Brain microvascular endothelial cell (primary cell): ENCODE measurements around the gene PHF13.

Experiments used
- DNase-seq: peaks from one replicate; pipeline ENCODE4 v3.0.0-alpha.2; 2020
- H3K27ac ChIP-seq: fragments of 250-450 bp; sonication (Bioruptor Pico); 2 replicates; pipeline ENCODE4 v1.5.1; 2020; ENCODE audit warnings: mild to moderate bottlenecking, moderate library complexity
- H3K27me3 ChIP-seq: fragments of 250-450 bp; sonication (Bioruptor Pico); replicated peaks from 2 replicates; pipeline ENCODE4 v1.5.1; 2020; ENCODE audit warnings: mild to moderate bottlenecking
- H3K36me3 ChIP-seq: fragments of 250-450 bp; sonication (Bioruptor Pico); replicated peaks from 2 replicates; pipeline ENCODE4 v1.5.1; 2020; ENCODE audit warnings: mild to moderate bottlenecking
- H3K4me3 ChIP-seq: 2 replicates; pipeline ENCODE4 v1.5.1; 2011; ENCODE audit warnings: low read depth, mild to moderate bottlenecking, control low read depth, low read length, moderate library complexity
- in situ Hi-C: cut with HindIII; loops from 2 replicates; pipeline ENCODE4 v1.10.0; 2017; ENCODE audit warnings: low sequenced_read_pairs, low pct_ligation_motif_present
- TF ChIP-seq, protein P1 (sequence below): IDR thresholded peaks from 2 replicates; pipeline ENCODE4 v1.5.1; 2011; ENCODE audit warnings: low read depth, mild to moderate bottlenecking, moderate library complexity, low read length, control low read depth, inconsistent platforms; ENCODE audit errors: missing control alignments

Gene PHF13

DNA sequence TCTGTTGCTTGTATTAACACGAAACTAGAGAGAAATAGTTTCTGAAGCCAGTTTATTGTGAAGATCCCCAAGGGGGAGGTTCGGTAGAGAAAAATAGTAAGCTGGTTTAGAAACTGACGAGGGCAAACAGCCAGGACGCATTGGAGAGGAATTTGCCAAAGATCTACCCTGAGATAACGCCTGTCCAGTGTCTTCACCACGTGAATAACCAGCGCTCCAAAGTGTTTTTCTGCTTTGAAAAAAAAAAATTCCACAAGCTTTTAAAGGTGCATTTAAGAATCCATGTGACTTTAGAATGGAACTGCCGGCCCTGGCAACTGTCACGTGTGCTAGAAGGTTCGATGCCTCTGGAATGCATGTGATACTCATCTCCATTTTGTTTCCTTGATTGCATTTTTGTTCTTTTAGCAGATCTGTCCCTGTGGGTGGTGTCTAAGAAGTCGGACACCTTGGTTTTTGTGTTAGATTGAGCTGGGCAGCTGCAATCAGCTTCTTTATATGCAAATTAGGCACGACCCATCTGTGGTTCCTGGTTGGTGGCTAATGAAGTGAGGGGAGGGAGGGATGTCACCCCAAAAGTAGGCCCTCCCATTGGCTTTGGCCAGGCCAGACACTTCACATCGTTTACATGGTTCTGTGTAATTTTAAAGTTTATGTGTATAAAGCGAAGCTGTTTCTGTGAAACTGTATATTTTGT is 9.9 kb downstream of the PHF13 start:
- in situ Hi-C loops = no loop called here
- Histone ChIP-seq H3K27ac (no peak overlapping the region), H3K36me3 (peaks cover 38% of the 10 kb centered on the region), H3K4me3 (no peak overlapping the region), H3K27me3 (no peaks in the 10 kb centered on the region)
- DNase-seq = no peak
- TF ChIP-seq, protein P1, sequence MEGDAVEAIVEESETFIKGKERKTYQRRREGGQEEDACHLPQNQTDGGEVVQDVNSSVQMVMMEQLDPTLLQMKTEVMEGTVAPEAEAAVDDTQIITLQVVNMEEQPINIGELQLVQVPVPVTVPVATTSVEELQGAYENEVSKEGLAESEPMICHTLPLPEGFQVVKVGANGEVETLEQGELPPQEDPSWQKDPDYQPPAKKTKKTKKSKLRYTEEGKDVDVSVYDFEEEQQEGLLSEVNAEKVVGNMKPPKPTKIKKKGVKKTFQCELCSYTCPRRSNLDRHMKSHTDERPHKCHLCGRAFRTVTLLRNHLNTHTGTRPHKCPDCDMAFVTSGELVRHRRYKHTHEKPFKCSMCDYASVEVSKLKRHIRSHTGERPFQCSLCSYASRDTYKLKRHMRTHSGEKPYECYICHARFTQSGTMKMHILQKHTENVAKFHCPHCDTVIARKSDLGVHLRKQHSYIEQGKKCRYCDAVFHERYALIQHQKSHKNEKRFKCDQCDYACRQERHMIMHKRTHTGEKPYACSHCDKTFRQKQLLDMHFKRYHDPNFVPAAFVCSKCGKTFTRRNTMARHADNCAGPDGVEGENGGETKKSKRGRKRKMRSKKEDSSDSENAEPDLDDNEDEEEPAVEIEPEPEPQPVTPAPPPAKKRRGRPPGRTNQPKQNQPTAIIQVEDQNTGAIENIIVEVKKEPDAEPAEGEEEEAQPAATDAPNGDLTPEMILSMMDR = no peak

DNA sequence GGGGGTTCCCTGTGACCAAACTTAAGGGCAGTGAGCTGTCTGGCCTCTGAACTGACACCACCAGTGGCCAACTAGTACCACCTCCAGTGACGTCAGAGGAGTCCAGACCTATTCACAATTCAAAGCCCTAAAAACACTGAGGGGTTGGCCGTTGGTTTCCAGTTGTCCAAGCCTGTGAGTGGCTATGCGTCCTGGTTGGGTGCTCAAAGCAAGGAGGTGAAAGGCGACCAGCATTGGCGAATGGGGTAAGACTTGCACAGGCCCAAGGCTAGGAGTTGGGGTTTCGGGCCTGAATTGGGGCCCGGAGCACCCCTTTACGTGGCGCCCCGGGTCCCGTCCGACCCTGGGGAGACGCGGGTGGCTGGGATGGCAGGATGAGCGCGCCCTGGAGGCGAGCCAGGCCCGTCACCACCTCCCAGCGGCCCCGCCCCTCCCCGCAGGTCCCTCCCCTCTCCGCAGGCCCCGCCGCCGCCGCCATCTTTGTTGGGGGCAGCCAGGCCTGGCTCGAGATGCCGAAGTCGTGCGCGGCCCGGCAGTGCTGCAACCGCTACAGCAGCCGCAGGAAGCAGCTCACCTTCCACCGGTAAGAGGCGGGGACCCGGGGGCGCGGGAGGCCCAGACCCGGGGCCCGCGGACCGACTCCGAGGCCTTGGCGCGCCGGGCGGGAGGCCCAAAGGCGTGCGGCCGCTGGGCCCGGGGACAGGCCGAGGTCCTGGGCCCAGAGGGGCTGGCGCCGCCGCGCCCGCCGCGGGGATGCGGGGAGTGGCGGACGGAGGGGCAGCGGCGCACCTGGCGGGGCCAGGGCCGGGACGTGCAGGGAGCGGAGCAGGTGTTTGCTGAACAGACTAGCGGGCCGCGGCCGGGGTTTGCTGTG is 11.4 kb downstream of the PHF13 start, which contains the start of gene THAP3:
TSS of gene THAP3 (plus strand) at position 159 of the 874 bp plus-strand sequence. CDS start at position 510, 351 bp downstream.
- Histone ChIP-seq H3K27me3 (no peaks in the 10 kb centered on the region), H3K27ac (peak within 1 kb of the TSS; percentile 36), H3K36me3 (peaks cover 37% of the 10 kb centered on the region), H3K4me3 (peak within 1 kb of the TSS; percentile 75)
- peak; percentile 61 for DNase-seq
- TF ChIP-seq, protein P1 = no peak
- in situ Hi-C loops = no loop called here

DNA sequence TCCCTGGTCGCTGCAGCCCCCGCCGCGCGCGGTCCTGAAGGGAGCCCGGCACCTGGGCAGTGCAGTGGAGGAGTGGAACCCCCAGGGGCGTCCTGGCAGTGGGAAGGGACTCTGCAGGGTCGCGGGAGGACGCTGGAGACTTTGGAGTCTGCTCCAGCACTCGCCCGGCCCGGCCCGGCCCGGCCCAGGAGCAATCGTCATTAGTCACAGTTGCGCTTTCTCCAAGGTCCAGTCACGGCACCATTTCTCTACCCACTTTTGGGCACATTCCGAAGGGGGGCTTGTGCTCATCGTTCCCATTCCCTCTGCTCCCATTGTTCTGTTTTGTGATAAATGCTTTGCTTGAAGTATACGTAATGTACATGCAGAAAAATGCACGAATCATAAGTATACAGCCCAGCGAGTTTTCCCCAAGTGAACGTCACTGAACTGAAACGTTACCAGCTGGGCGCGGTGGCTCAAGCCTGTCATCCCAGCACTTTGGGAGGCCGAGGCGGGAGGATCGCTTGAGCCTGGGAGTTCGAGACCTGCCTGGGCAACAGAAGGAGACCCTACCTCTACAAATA is 12.1 kb downstream of the PHF13 start:
- peak; percentile 41 for DNase-seq
- in situ Hi-C loops = no loop called here
- peak overlapping the region; percentile 36 for H3K27ac ChIP-seq
- H3K36me3 ChIP-seq = peaks cover 33% of the 10 kb centered on the region
- peak overlapping the region; percentile 75 for H3K4me3 ChIP-seq
- TF ChIP-seq, protein P1 = peak; percentile 17
- H3K27me3 ChIP-seq = no peaks in the 10 kb centered on the region

DNA sequence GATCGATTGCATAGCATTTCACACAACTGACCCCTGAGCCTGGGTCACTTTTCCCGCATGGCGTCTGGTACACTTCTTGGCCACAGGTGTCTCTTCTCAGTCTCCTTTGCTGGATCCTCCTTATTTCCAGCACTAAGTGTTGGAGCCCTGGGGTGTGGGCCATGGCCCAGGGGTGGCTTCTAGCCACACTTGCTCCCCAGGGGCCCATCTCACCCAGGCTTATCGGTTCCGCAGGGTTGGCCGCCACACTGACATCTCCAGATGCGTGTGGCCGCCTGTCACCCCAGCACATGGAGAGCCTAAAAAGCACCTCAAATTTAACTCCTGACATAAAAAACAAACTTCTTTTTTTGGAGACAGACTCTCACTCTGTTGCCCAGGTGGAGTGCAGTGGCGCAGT is 13.5 kb downstream of the PHF13 start:
- Histone ChIP-seq H3K27ac (no peak overlapping the region), H3K36me3 (peaks cover 34% of the 10 kb centered on the region), H3K4me3 (no peak overlapping the region), H3K27me3 (no peaks in the 10 kb centered on the region)
- DNase-seq = no peak
- in situ Hi-C loops = no loop called here
- TF ChIP-seq, protein P1 = no peak

DNA sequence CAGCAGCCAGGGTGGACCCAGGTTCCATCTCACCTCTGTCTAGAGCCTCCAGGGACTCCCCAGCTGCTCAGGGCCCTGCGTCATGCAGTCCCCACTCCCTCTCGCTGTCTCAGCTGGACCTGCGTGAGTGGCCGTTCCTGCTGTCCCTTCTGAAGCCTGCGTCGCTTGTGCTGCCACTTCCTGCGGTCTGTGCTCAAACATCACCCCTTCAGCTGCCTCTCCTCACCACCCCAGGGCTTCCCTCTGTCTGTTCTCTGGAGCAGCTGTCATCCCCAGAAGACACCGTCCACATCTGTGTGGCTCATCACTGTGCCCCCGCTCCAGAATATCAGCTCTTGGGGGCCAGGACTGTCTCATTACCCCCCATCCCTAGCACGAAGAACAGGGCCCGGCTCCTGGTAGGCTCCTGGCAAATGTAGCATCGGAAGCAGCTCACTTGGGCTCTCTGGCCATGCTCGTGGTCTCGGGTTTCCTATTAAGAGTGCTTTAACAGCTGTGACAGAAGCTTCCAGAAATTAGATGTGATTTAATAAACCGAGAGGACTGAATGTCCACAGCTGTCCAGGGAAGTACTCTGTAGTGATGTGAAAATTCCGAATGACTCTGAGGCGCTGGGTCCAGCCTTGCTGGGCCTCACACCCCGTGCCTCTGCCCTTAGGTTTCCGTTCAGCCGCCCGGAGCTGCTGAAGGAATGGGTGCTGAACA is 14.5 kb downstream of the PHF13 start:
- TF ChIP-seq, protein P1 = no peak
- Histone ChIP-seq H3K36me3 (peaks cover 33% of the 10 kb centered on the region), H3K27me3 (no peaks in the 10 kb centered on the region), H3K4me3 (no peak overlapping the region), H3K27ac (no peak overlapping the region)
- DNase-seq = no peak
- in situ Hi-C loops = no loop called here
